HEK293 (cell line): ENCODE data around the gene SLC38A1.

ENCODE experiments used
- CTCF ChIA-PET: fragments of 350-600 bp; formaldehyde crosslinking; extraction: SDS; loops from one replicate; lab custom pipeline; 2021; ENCODE audit warnings: antibody characterized with exemption; lab: Yijun Ruan, JAX
- POLR2A ChIA-PET: fragments of 300-600 bp; formaldehyde crosslinking; extraction: SDS; loops from one replicate; lab custom pipeline; 2020; ENCODE audit warnings: antibody characterized with exemption, inconsistent platforms; lab: Yijun Ruan, JAX
- H3K27ac ChIP-seq: fragments of 200-500 bp; sonication (Bioruptor generic); 2 replicates; pipeline ENCODE4 v1.5.1; 2014; ENCODE audit warnings: low read depth, low read length, control low read depth, inconsistent platforms; ENCODE audit errors: extremely low read depth
- H3K36me3 ChIP-seq, 2 experiments: fragments of 200-500 bp in 1 of 2; sonication (Bioruptor generic) in 1 of 2; 1 replicate in 1 of 2; 2 replicates in 1 of 2; pipeline ENCODE4 v1.5.1; 2014 to 2017; ENCODE audit warnings: inconsistent platforms in 2 of 2, low read length in 2 of 2; ENCODE audit not compliant: control insufficient read depth in 2 of 2, insufficient read depth in 1 of 2
- H3K4me1 ChIP-seq: fragments of 200-500 bp; sonication (Bioruptor generic); 2 replicates; pipeline ENCODE4 v1.5.1; 2014; ENCODE audit warnings: mild to moderate bottlenecking, low read length, inconsistent platforms; ENCODE audit not compliant: control insufficient read depth, insufficient read depth
- H3K4me3 ChIP-seq: 2 replicates; pipeline ENCODE4 v1.5.1; 2011; ENCODE audit warnings: low read depth, mild to moderate bottlenecking, control low read depth, low read length, moderate library complexity
- H3K9me3 ChIP-seq: fragments of 200-500 bp; sonication (Bioruptor generic); 2 replicates; pipeline ENCODE4 v1.5.1; 2014; ENCODE audit warnings: low read depth, low read length, inconsistent platforms; ENCODE audit not compliant: control insufficient read depth, insufficient read depth
- EGR2 ChIP-seq: fragments of 450-650 bp; formaldehyde crosslinking; IDR thresholded peaks from 2 replicates; pipeline ENCODE4 v1.5.1; 2016; ENCODE audit warnings: low read depth, missing biosample characterization, missing genetic modification characterization
- HOXA7 ChIP-seq: sonication (generic); formaldehyde crosslinking; IDR thresholded peaks from 2 replicates; pipeline ENCODE4 v1.8.1; 2022; ENCODE audit warnings: missing genetic modification reagents, borderline replicate concordance
- KLF9 ChIP-seq: fragments of 450-650 bp; formaldehyde crosslinking; IDR thresholded peaks from 2 replicates; pipeline ENCODE4 v1.5.1; 2016; ENCODE audit warnings: missing biosample characterization, missing genetic modification characterization, low read depth
- OSR2 ChIP-seq: fragments of 450-650 bp; formaldehyde crosslinking; IDR thresholded peaks from 2 replicates; pipeline ENCODE4 v1.5.1; 2016; ENCODE audit warnings: missing biosample characterization, missing genetic modification characterization
- PRDM6 ChIP-seq: fragments of 450-650 bp; formaldehyde crosslinking; IDR thresholded peaks from 2 replicates; pipeline ENCODE4 v1.5.1; 2017; ENCODE audit warnings: missing biosample characterization, missing genetic modification characterization
- TSHZ1 ChIP-seq: fragments of 450-650 bp; formaldehyde crosslinking; IDR thresholded peaks from 2 replicates; pipeline ENCODE4 v1.5.1; 2016; ENCODE audit warnings: missing biosample characterization, missing genetic modification characterization, borderline replicate concordance
- ZBTB1 ChIP-seq: fragments of 450-650 bp; formaldehyde crosslinking; IDR thresholded peaks from 2 replicates; pipeline ENCODE4 v1.5.1; 2016; ENCODE audit warnings: missing biosample characterization, missing genetic modification characterization
- ZFP69B ChIP-seq: fragments of 450-650 bp; formaldehyde crosslinking; IDR thresholded peaks from 2 replicates; pipeline ENCODE4 v1.5.1; 2016; ENCODE audit warnings: missing biosample characterization, missing genetic modification characterization
- ZNF16 ChIP-seq: fragments of 450-650 bp; formaldehyde crosslinking; IDR thresholded peaks from 2 replicates; pipeline ENCODE4 v1.5.1; 2016; ENCODE audit warnings: low read depth, missing biosample characterization, missing genetic modification characterization
- ZNF184 ChIP-seq: fragments of 450-650 bp; IDR thresholded peaks from 2 replicates; pipeline ENCODE4 v1.5.1; 2018; ENCODE audit warnings: missing biosample characterization, mild to moderate bottlenecking, missing genetic modification characterization
- ZNF2 ChIP-seq: fragments of 450-650 bp; formaldehyde crosslinking; IDR thresholded peaks from 2 replicates; pipeline ENCODE4 v1.5.1; 2016; ENCODE audit warnings: missing biosample characterization, missing genetic modification characterization
- ZNF223 ChIP-seq: fragments of 450-650 bp; formaldehyde crosslinking; IDR thresholded peaks from 2 replicates; pipeline ENCODE4 v1.5.1; 2016; ENCODE audit warnings: missing biosample characterization, missing genetic modification characterization
- ZNF24 ChIP-seq: fragments of 450-650 bp; formaldehyde crosslinking; IDR thresholded peaks from 2 replicates; pipeline ENCODE4 v1.5.1; 2016; ENCODE audit warnings: missing biosample characterization, missing genetic modification characterization
- ZNF302 ChIP-seq: fragments of 450-650 bp; formaldehyde crosslinking; IDR thresholded peaks from 2 replicates; pipeline ENCODE4 v1.5.1; 2016; ENCODE audit warnings: missing biosample characterization, missing genetic modification characterization, low read depth
- ZNF335 ChIP-seq: fragments of 450-650 bp; formaldehyde crosslinking; conservative IDR thresholded peaks from 2 replicates; pipeline ENCODE4 v1.5.1; 2016; ENCODE audit warnings: missing biosample characterization, missing genetic modification characterization
- ZNF398 ChIP-seq: fragments of 450-650 bp; formaldehyde crosslinking; IDR thresholded peaks from 2 replicates; pipeline ENCODE4 v1.5.1; 2017; ENCODE audit warnings: missing biosample characterization, missing genetic modification characterization
- ZNF488 ChIP-seq: fragments of 450-650 bp; formaldehyde crosslinking; IDR thresholded peaks from 2 replicates; pipeline ENCODE4 v1.5.1; 2016; ENCODE audit warnings: missing biosample characterization, missing genetic modification characterization
- ZNF571 ChIP-seq: fragments of 450-650 bp; formaldehyde crosslinking; IDR thresholded peaks from 2 replicates; pipeline ENCODE4 v1.5.0; 2017; ENCODE audit warnings: missing biosample characterization, missing genetic modification characterization
- ZNF623 ChIP-seq: fragments of 450-650 bp; formaldehyde crosslinking; IDR thresholded peaks from 2 replicates; pipeline ENCODE4 v1.5.1; 2016; ENCODE audit warnings: missing biosample characterization, missing genetic modification characterization
- ZNF692 ChIP-seq: fragments of 450-650 bp; formaldehyde crosslinking; IDR thresholded peaks from 2 replicates; pipeline ENCODE4 v1.5.1; 2016; ENCODE audit warnings: missing biosample characterization, missing genetic modification characterization
- ZNF768 ChIP-seq: fragments of 450-650 bp; formaldehyde crosslinking; IDR thresholded peaks from 2 replicates; pipeline ENCODE4 v1.5.1; 2018; ENCODE audit warnings: missing biosample characterization, mild to moderate bottlenecking, missing genetic modification characterization
- ZNF791 ChIP-seq: fragments of 450-650 bp; formaldehyde crosslinking; IDR thresholded peaks from 2 replicates; pipeline ENCODE4 v1.5.1; 2016; ENCODE audit warnings: missing biosample characterization, missing genetic modification characterization
- ZNF792 ChIP-seq: fragments of 450-650 bp; formaldehyde crosslinking; IDR thresholded peaks from 2 replicates; pipeline ENCODE4 v1.5.1; 2016; ENCODE audit warnings: missing biosample characterization, missing genetic modification characterization
- ZNF837 ChIP-seq: fragments of 450-650 bp; formaldehyde crosslinking; IDR thresholded peaks from 2 replicates; pipeline ENCODE4 v1.5.1; 2016; ENCODE audit warnings: missing biosample characterization, missing genetic modification characterization

The SLC38A1 gene

GRCh38 chr12:46167412-46167811, 101.4 kb downstream of the SLC38A1 start:
- Histone ChIP-seq H3K4me3 (no peak overlapping the region), H3K9me3 (no peaks in the 10 kb centered on the region), H3K36me3 (no peaks in the 10 kb centered on the region), H3K4me1 (no peaks in the 10 kb centered on the region), H3K27ac (no peak overlapping the region)
- CTCF ChIA-PET, result interaction anchor here (0.7 to 1.1 kb wide), 3 partner anchors 13 to 96 kb away, joined by 3 to 4 read pairs (median 3); no protein-coding TSS in a partner anchor
- TF ChIP-seq ZFP69B (no peak), ZNF692 (no peak), ZNF571 (no peak), ZNF2 (tag by site-specific recombination) (no peak), ZNF768 (tag by site-specific recombination) (no peak), ZNF792 (no peak), PRDM6 (no peak), ZNF623 (no peak)
- POLR2A ChIA-PET, result interaction anchor here (1.2 kb wide), 1 partner anchor 102 kb away, joined by 3 read pairs; the partner anchor contains the start of gene SLC38A1

GRCh38 chr12:46165191-46165590, 103.7 kb downstream of the SLC38A1 start:
- CTCF ChIA-PET, result no interaction called here
- Histone ChIP-seq H3K4me1 (peaks cover 6% of the 10 kb centered on the region), H3K4me3 (no peak overlapping the region), H3K9me3 (no peaks in the 10 kb centered on the region), H3K36me3 (no peaks in the 10 kb centered on the region), H3K27ac (no peak overlapping the region)
- TF ChIP-seq HOXA7 (no peak), ZBTB1 (no peak), ZNF398 (tag by site-specific recombination) (no peak), ZNF335 (no peak), KLF9 (no peak), TSHZ1 (tag by site-specific recombination) (no peak)
- POLR2A ChIA-PET, result no interaction called here

- Histone ChIP-seq H3K27ac (no peak overlapping the region), H3K36me3 (no peaks in the 10 kb centered on the region), H3K9me3 (no peaks in the 10 kb centered on the region), H3K4me3 (no peak overlapping the region), H3K4me1 (peaks cover 12% of the 10 kb centered on the region)
- POLR2A ChIA-PET, result no interaction called here
- CTCF ChIA-PET, result no interaction called here
- TF ChIP-seq ZNF184 (tag by site-specific recombination), result no peak
- no peak for TF ChIP-seq ZNF302 (tag by site-specific recombination)
- TF ChIP-seq EGR2 (tag by site-specific recombination), result no peak
- TF ChIP-seq ZNF488 (tag by site-specific recombination), result no peak
- TF ChIP-seq ZNF791 (tag by site-specific recombination), result no peak
- TF ChIP-seq ZNF837 (tag by site-specific recombination), result no peak
- no peak for TF ChIP-seq ZNF571
- TF ChIP-seq ZNF16 (tag by site-specific recombination), result no peak
- no peak for TF ChIP-seq ZNF223
- TF ChIP-seq OSR2 (tag by site-specific recombination), result no peak
- TF ChIP-seq ZNF24 (tag by site-specific recombination), result no peak
Observed at GRCh38 chr12:46164186-46164761, 104.6 kb downstream of the SLC38A1 start.
